GM12873 (cell line): ENCODE results near the gene RHBDL3.

Experiments used
- TF ChIP-seq, protein P1 (sequence below): IDR thresholded peaks from 2 replicates; pipeline ENCODE4 v1.5.1; 2012; ENCODE audit warnings: low read depth, mild to moderate bottlenecking, moderate library complexity, low read length, control low read depth; ENCODE audit not compliant: insufficient read depth; ENCODE audit errors: missing control alignments

RHBDL3 gene

DNA sequence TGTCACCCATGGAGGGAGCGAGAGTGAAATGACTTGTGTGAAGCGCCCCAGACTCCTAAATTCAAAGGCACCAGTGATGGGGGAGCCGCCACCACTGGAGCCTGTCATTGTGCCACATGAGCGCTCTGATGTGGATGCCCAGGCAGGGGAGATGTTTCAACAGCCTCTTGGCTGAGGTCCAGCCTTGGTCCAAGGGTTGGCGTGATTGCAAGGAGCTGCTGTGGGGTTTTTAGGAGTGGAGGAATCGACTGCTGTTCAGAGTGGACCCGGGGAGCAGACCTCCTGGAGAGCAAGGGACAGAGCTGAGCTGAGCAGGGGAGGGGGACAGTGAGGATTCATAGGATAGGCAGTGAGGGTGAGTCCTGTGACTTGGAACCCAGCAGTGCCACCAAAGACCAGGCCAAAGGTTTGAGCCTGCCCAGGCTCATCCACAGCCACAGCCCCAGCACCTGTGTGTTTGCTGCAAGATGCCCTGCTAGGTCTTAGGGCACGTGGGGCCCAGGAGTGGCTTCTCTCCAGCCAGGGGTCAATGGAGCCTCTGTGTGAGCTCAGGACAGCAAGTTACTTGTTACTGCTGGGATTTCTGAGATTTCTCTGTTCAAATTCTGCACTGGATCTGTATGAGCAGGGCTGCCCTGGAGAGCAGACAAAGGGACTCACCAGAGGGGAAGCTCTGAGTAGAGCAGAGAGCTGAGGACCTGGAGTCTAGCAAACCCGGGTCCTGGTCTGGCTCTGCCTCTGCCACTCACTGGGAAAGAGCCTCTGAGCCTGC lies 20.3 kb downstream of the RHBDL3 start:
- TF ChIP-seq, protein P1, sequence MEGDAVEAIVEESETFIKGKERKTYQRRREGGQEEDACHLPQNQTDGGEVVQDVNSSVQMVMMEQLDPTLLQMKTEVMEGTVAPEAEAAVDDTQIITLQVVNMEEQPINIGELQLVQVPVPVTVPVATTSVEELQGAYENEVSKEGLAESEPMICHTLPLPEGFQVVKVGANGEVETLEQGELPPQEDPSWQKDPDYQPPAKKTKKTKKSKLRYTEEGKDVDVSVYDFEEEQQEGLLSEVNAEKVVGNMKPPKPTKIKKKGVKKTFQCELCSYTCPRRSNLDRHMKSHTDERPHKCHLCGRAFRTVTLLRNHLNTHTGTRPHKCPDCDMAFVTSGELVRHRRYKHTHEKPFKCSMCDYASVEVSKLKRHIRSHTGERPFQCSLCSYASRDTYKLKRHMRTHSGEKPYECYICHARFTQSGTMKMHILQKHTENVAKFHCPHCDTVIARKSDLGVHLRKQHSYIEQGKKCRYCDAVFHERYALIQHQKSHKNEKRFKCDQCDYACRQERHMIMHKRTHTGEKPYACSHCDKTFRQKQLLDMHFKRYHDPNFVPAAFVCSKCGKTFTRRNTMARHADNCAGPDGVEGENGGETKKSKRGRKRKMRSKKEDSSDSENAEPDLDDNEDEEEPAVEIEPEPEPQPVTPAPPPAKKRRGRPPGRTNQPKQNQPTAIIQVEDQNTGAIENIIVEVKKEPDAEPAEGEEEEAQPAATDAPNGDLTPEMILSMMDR = no peak

DNA sequence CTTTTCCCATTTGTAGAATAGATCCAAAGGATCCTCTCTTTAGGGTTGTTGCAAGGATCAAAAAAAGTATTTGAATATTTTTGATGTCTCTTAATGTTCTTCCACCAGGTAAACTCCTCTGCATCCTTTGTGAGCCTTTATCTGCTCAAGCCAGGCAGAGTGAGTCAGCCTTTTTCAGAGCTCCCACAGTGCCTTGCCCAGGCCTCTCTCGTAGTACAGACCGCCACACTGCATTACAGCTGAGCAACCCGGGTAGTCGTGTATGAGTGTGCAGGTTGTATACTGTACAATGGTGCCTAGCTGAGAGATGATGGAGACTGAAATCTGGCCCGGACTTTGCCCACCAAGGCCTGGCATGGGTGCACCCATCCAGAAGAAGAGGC lies 20.9 kb downstream of the RHBDL3 start:
- TF ChIP-seq, protein P1 = no peak

DNA sequence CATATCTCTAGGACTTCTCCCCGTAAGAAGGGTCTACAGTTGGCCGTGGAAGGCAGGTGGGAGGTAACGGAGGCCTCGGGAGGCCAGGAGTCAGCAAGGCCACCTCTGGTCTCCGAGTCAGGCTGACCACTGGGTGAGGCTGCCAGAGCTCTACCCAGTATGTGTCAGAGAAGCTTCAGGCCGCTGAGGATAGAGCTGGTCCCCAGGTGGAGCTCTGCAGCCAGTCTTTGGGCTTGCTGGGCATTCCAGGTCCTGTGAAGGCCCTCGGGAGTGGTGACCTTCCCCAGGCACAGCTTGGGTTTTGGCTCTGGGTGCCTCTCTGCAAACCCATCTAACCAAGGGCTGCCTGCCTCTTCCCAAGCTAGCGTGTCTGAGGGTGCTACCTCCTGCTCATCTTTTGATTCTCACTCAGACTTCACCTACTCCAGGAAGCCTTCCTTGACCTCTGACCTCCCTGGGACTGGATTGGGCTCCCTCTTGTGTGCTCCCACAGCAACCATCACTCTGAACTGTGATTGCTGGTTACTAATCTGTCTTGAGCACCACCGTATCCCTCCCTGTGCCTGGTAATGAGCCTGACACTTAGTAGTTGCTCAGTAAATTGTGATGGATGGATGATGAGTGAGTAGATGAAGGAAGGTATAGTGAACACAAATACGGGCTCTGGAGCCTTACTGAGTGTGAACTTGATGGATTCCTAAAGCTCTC lies 22.3 kb downstream of the RHBDL3 start:
- TF ChIP-seq, protein P1 = no peak

DNA sequence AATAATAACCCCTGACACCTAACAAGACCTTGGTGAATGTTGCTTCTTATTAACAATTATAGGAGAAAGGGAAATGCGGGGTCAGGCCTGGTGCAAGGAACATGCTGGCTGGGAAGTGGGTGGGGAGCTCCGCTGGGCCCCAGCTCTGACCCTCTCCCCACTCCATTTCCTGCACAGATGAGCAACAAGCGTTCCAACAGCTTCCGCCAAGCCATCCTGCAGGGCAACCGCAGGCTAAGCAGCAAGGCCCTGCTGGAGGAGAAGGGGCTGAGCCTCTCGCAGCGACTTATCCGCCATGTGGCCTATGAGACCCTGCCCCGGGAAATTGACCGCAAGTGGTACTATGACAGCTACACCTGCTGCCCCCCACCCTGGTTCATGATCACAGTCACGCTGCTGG lies 23.0 kb downstream of the RHBDL3 start:
- TF ChIP-seq, protein P1 = no peak

DNA sequence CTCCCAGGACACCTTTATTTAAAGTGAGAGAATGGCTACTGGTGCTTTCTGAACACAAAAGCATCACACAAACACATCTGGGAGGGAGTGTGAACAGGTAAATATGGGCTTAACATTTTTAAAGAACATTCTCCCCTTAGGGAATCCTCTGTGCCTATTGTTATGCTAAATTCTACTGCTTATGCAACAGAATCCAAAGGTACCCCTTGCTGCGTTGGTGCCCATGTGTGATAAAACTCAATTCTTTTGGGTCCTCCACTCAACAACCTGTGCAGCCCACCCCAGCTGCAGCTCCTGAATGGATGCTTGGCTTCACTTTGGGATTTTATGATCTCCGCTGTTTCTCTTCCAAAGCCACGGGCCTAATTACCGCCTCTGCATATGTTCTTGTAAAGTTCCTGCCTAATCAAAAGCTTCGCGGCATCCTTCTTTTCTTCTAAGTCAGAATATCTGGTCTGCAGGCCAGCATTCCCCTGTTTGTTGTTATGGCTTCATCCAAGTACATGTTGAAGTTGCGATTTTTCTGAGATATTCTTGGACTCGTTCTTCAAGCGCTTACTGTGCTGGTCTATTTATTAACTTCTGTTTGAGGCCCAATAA lies 23.9 kb downstream of the RHBDL3 start:
- TF ChIP-seq, protein P1 = no peak

DNA sequence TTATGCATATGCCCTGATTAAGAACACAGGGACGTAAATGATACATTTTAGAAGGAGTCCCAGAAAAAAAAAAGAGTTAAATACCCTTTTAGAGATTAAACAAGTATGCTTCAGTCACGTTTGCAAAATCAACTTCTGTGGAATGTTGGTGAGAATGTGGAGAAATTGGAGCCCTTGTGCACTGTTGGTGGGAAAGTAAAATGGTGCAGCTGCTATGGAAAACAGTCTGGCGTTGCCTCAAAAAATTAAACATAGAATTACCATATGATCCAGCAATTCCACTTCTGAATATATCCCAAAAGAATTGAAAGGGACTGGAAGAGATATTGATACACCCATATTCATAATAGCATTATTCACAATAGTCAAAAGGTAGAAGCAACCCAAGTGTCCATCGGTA lies 26.5 kb downstream of the RHBDL3 start:
- TF ChIP-seq, protein P1 = no peak

DNA sequence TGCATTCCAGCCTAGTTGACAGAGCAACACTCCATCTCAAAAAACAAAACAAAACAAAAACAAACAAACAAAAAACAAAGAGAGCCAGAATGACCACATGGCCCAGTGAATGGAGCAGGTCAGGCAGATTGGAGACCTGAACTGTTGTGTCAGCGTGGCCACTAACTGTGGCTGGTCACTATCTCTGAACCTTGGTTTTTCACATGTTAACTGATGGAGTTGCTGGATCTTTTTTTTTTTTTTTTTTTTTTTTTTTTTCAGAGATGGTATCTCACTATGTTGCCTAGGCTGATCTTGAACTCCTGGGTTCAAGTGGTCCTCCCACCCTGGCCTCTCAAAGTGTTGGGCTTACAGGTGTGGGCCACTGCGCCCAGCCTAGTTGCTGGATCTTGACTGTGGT lies 31.8 kb downstream of the RHBDL3 start:
- TF ChIP-seq, protein P1 = no peak
